Endothelial cell of umbilical vein (primary cell): Measurements from ENCODE around the gene C10orf88. TPM values are rescaled to one million over a fixed set of nuclear protein-coding genes. Genes with fewer than 3 reads are reported as not detected.

Source experiments
- BruUV-seq: library from RNA; stranded (reverse); fragments of 400-500 nt; replicated peaks from 2 replicates; lab custom pipeline; 2021; lab: Mats Ljungman, UMichigan
- CTCF ChIA-PET: fragments of 300-600, 350-600 bp; sonication (Branson Sonifier 250); formaldehyde crosslinking; loops from one replicate; lab custom pipeline; 2021; ENCODE audit warnings: antibody characterized with exemption, inconsistent platforms; lab: Charles Lee
- POLR2A ChIA-PET: fragments of 300-600, 350-600 bp; sonication (Branson Sonifier 250); formaldehyde crosslinking; loops from one replicate; lab custom pipeline; 2021; ENCODE audit warnings: antibody characterized with exemption, inconsistent platforms; lab: Charles Lee
- DNase-seq: peaks from one replicate; pipeline ENCODE4 v3.0.0-alpha.2; 2011; ENCODE audit warnings: low read depth, low spot score
- FAIRE-seq: peaks from 2 replicates; lab custom pipeline; 2011; peaks lifted over from hg19 to GRCh38; lab: Jason Lieb, UNC
- H2AFZ ChIP-seq: 2 replicates; pipeline ENCODE4 v1.6.0; 2012; ENCODE audit warnings: low read depth, low read length, control low read depth, inconsistent platforms
- H3K27ac ChIP-seq: 2 replicates; pipeline ENCODE4 v1.5.1; 2011; ENCODE audit warnings: low read depth, mild to moderate bottlenecking, control low read depth, low read length, moderate library complexity; ENCODE audit not compliant: insufficient read depth
- H3K27me3 ChIP-seq, 2 experiments: 2 replicates each; pipeline versions ENCODE4 v1.6.0 to v1.6.1; 2011; ENCODE audit warnings: low read length in 2 of 2, mixed read lengths in 1 of 2; ENCODE audit not compliant: control insufficient read depth in 2 of 2, insufficient read depth in 2 of 2
- H3K36me3 ChIP-seq, 2 experiments: 2 replicates in 1 of 2; 3 replicates in 1 of 2; pipeline ENCODE4 v1.5.1; 2011; ENCODE audit warnings: low read length in 2 of 2, mild to moderate bottlenecking in 1 of 2, moderate library complexity in 1 of 2; ENCODE audit not compliant: control insufficient read depth in 2 of 2, insufficient read depth in 2 of 2; ENCODE audit errors: extremely low read depth in 1 of 2
- H3K4me1 ChIP-seq: 3 replicates; pipeline ENCODE4 v1.5.1; 2011; ENCODE audit warnings: mild to moderate bottlenecking, low read length; ENCODE audit not compliant: control insufficient read depth, insufficient read depth; ENCODE audit errors: extremely low read depth
- H3K4me2 ChIP-seq: 2 replicates; pipeline ENCODE4 v1.6.1; 2011; ENCODE audit warnings: low read length, control low read depth, mixed read lengths; ENCODE audit not compliant: insufficient read depth
- H3K4me3 ChIP-seq, 3 experiments: fragments of 200-600 bp in 1 of 3; sonication (generic), shearing (Covaris generic) in 1 of 3; replicated peaks in 1 of 3; 2 replicates each; pipeline ENCODE4 v1.5.1; 2011 to 2016; ENCODE audit warnings: control low read depth in 3 of 3, low read length in 3 of 3, mild to moderate bottlenecking in 2 of 3, inconsistent platforms in 1 of 3, low read depth in 1 of 3, moderate library complexity in 1 of 3; ENCODE audit not compliant: insufficient read depth in 1 of 3
- H3K79me2 ChIP-seq: 2 replicates; pipeline ENCODE4 v1.6.0; 2012; ENCODE audit warnings: low read length, inconsistent platforms; ENCODE audit not compliant: control insufficient read depth, insufficient read depth
- H3K9ac ChIP-seq: replicated peaks from 2 replicates; pipeline ENCODE3; 2011; ENCODE audit warnings: low read length, control low read depth; ENCODE audit not compliant: insufficient read depth; ENCODE audit errors: extremely low read depth
- H3K9me1 ChIP-seq: replicated peaks from 3 replicates; pipeline ENCODE4 v1.6.0; 2011; ENCODE audit warnings: mild to moderate bottlenecking, low read length; ENCODE audit not compliant: control insufficient read depth, insufficient read depth; ENCODE audit errors: extremely low read depth
- H3K9me3 ChIP-seq: replicated peaks from 2 replicates; pipeline ENCODE4 v1.5.1; 2012; ENCODE audit warnings: low read length, inconsistent platforms; ENCODE audit not compliant: control insufficient read depth, insufficient read depth
- H4K20me1 ChIP-seq: replicated peaks from 2 replicates; pipeline ENCODE3; 2011; ENCODE audit warnings: mild to moderate bottlenecking, low read length; ENCODE audit not compliant: control insufficient read depth, insufficient read depth; ENCODE audit errors: extremely low read depth
- CTCF ChIP-seq, 2 donors: IDR thresholded peaks; 1 replicate in 1 of 2; 2 replicates in 1 of 2; pipeline ENCODE4 v1.5.1; 2011; ENCODE audit warnings: low read length in 2 of 2, mild to moderate bottlenecking in 2 of 2, moderate library complexity in 2 of 2, control low read depth in 1 of 2, inconsistent platforms in 1 of 2, low read depth in 1 of 2; ENCODE audit not compliant: insufficient read depth in 1 of 2; ENCODE audit errors: extremely low read depth in 1 of 2
- EZH2 ChIP-seq: IDR thresholded peaks from 2 replicates; pipeline ENCODE4 v1.6.1; 2012; ENCODE audit warnings: borderline replicate concordance, low read depth, mild to moderate bottlenecking, moderate library complexity, low read length, inconsistent platforms; ENCODE audit not compliant: severe bottlenecking
- FOS ChIP-seq: IDR thresholded peaks from 2 replicates; pipeline ENCODE4 v1.6.1; 2011; ENCODE audit warnings: mild to moderate bottlenecking, low read length, moderate library complexity, borderline replicate concordance; ENCODE audit not compliant: insufficient read depth
- GATA2 ChIP-seq: IDR thresholded peaks from 2 replicates; pipeline ENCODE4 v1.7.0; 2011; ENCODE audit warnings: low read depth, mild to moderate bottlenecking, moderate library complexity, mixed read lengths, low read length; ENCODE audit not compliant: insufficient read length, insufficient read depth
- JUN ChIP-seq: IDR thresholded peaks from 2 replicates; pipeline ENCODE4 v1.6.1; 2011; ENCODE audit warnings: borderline replicate concordance, low read depth; ENCODE audit not compliant: insufficient read length, insufficient read depth
- POLR2A ChIP-seq: IDR thresholded peaks from 2 replicates; pipeline ENCODE4 v1.6.1; 2012; ENCODE audit warnings: low read depth, mild to moderate bottlenecking, control low read depth, low read length
- POLR2AphosphoS5 ChIP-seq: IDR thresholded peaks from 2 replicates; pipeline ENCODE4 v1.6.1; 2012; ENCODE audit warnings: low read depth, mild to moderate bottlenecking, control low read depth, low read length, moderate library complexity; ENCODE audit not compliant: insufficient read depth
- dilution Hi-C: fragments of 300-500 bp; cut with MboI; formaldehyde crosslinking; loops from one replicate; pipeline ENCODE4 v1.15.0; 2019; ENCODE audit warnings: low sequenced_read_pairs; ENCODE audit not compliant: extremely low pct_ligation_motif_present
- intact Hi-C: fragments of 100-400 bp; cut with micrococcal nuclease; formaldehyde crosslinking; loops from one replicate; pipeline ENCODE4 v1.10.0; 2022
- polyA plus RNA-seq, 4 experiments: library from polyadenylated mRNA; depleted of rRNA in 3 of 4; stranded (reverse) in 3 of 4; unstranded in 1 of 4; fragments of >200 nt; gene quantifications; 2 replicates each; pipeline versions ENCODE4 v1.2.1 to v1.2.3, GENCODE V29; 2011 to 2012; ENCODE audit warnings: missing spikeins in 1 of 4
- total RNA-seq: library from RNA; stranded (reverse); gene quantifications from 2 replicates; pipeline ENCODE4 v1.2.3, GENCODE V29; 2021
- TF ChIP-seq, protein P1 (sequence below): IDR thresholded peaks from 2 replicates; pipeline ENCODE4 v1.6.1; 2011; ENCODE audit not compliant: insufficient read depth, insufficient read length

C10orf88 gene
- total and polyA plus RNA-seq, 2 donors (not counting 3 experiments of a cell fraction or from before 2014, with no cell fraction given), result 3.6 to 13.2 TPM

DNA sequence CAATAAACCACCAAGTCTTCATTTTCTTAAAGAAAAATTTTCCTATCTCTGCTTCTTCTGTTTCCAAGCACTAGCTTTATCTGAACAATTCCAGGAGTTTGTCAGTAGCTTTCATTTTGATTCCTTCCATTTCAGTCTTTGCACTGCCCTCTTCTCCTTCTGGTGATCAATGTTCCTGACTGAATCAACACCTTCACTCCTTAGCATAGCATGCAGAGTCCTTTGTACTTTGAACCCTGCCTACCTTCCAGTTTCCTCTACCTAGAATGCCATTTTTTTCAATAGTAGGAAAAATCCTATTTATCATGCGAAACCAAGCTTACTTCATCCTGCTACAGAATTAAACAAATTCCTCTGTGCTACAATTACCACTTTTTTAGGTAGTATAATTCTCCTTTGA, 1.9 kb upstream of the C10orf88 start:
- intact Hi-C loops (loop anchor here (2.0 kb wide), 3 partner anchors 105 to 307 kb away; no protein-coding TSS in a partner anchor), dilution Hi-C loops (no loop called here)
- ChIA-PET POLR2A (no interaction called here), CTCF (interaction anchor here (1.0 to 1.4 kb wide), 3 partner anchors 21 to 25 kb away, joined by 3 to 4 read pairs (median 4); partner anchors contain the start of gene PSTK)
- no peaks in the 10 kb centered on the region for H4K20me1 ChIP-seq
- no peak overlapping the region for H2AFZ ChIP-seq
- no peaks in the 10 kb centered on the region for H3K27me3 ChIP-seq
- TF ChIP-seq, protein P1, sequence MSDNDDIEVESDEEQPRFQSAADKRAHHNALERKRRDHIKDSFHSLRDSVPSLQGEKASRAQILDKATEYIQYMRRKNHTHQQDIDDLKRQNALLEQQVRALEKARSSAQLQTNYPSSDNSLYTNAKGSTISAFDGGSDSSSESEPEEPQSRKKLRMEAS, result no peak
- peaks cover 12% of the 10 kb centered on the region for H3K79me2 ChIP-seq
- FAIRE-seq, result no peak
- no peaks in the 10 kb centered on the region for H3K36me3 ChIP-seq
- H3K27ac ChIP-seq, result no peak overlapping the region
- no peak overlapping the region for H3K4me3 ChIP-seq
- H3K9me3 ChIP-seq, result no peaks in the 10 kb centered on the region
- H3K4me2 ChIP-seq, result no peak overlapping the region
- peaks cover 14% of the 10 kb centered on the region for H3K4me1 ChIP-seq
- H3K9ac ChIP-seq, result no peak overlapping the region
- DNase-seq, result no peak
- BruUV-seq, result no TSS peak
- H3K9me1 ChIP-seq, result no peaks in the 10 kb centered on the region

DNA sequence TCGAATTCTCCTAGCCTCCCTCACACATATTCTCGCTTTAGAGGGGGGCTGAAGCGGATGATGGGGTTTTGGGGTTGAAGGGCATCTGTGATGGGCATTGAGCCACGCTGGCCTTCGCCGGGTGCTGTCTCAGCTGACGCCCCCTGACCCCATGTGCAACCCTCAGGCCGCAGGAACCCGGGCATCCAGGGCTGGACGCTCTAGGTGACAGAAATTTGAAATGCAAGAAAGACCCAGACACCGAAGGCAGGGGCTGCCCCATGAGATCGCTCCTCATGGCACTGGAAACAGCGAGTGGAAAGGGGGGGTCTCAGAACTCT, 664 bp upstream of the C10orf88 start:
- no peaks in the 10 kb centered on the region for H3K27me3 ChIP-seq
- no TSS peak for BruUV-seq
- ChIA-PET CTCF (interaction anchor here (0.9 kb wide), 1 partner anchor 100 kb away, joined by 3 read pairs; no protein-coding TSS in a partner anchor), POLR2A (no interaction called here)
- H3K36me3 ChIP-seq, result no peaks in the 10 kb centered on the region
- DNase-seq (no peak), FAIRE-seq (no peak)
- H3K9me3 ChIP-seq, result no peaks in the 10 kb centered on the region
- peaks cover 12% of the 10 kb centered on the region for H3K79me2 ChIP-seq
- peak overlapping the region; percentile 33 for H3K4me2 ChIP-seq
- H3K27ac ChIP-seq, result no peak overlapping the region
- no peaks in the 10 kb centered on the region for H3K9me1 ChIP-seq
- no peak overlapping the region for H3K4me3 ChIP-seq
- TF ChIP-seq, protein P1, result no peak
- TF ChIP-seq POLR2A (no peak), EZH2 (no peak), GATA2 (no peak), CTCF (IDR thresholded peaks at IDR 0.05; ENCODE audit: extremely low read depth in 1 of 2, insufficient read depth in 1 of 2, low read depth in 1 of 2, low read length in 2 of 2) (no peak), POLR2AphosphoS5 (no peak), JUN (no peak), FOS (no peak)
- H3K9ac ChIP-seq, result no peak overlapping the region
- dilution Hi-C loops, result no loop called here
- H3K4me1 ChIP-seq, result peaks cover 14% of the 10 kb centered on the region
- no peaks in the 10 kb centered on the region for H4K20me1 ChIP-seq
- intact Hi-C loops, result loop anchor here (1.0 to 2.0 kb wide), 6 partner anchors 26 to 306 kb away; partner anchors contain the start of genes FAM24B, IKZF5 and PSTK
- H2AFZ ChIP-seq, result peak overlapping the region; percentile 98
